Sigmoid colon (tissue), 4 donors: Measurements from ENCODE around the gene GAB4.

Experiments used
- EP300 ChIP-seq, 4 donors: sonication (generic); formaldehyde crosslinking; IDR thresholded peaks; one replicate each; pipeline ENCODE4 v1.6.1; 2017; ENCODE audit warnings: antibody characterized with exemption in 4 of 4
- POLR2A ChIP-seq, 2 donors: fragments of 450-650 bp; IDR thresholded peaks; one replicate each; pipeline ENCODE4 v1.6.1; 2016; ENCODE audit warnings: antibody characterized with exemption in 2 of 2, mild to moderate bottlenecking in 2 of 2, moderate library complexity in 2 of 2
- TF ChIP-seq, protein P1 (sequence below), 4 experiments: fragments of 450-650 bp in 3 of 4; fragments of 200-600 bp in 1 of 4; IDR thresholded peaks; one replicate each; pipeline ENCODE4 v1.5.1; 2016 to 2019; ENCODE audit warnings: antibody characterized with exemption in 4 of 4, mild to moderate bottlenecking in 3 of 4, moderate library complexity in 2 of 4

DNA sequence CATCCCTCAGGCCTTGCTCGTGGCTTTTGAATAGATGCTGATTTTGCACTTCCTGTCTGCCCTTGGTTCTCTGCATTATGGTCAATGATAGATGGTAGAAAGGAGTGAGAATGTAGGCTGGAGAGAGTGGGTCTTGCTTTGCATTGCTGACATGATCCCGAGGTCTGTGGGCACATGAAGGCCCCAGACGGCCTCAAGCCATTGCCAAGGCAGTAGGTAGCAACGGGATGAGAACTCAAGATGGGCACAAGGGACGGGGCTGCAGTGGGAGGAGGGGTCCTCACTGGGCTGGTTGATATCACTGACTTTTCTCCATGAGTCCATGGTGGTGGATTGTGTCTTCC is 54.0 kb downstream of the GAB4 start:
- TF ChIP-seq, protein P1, sequence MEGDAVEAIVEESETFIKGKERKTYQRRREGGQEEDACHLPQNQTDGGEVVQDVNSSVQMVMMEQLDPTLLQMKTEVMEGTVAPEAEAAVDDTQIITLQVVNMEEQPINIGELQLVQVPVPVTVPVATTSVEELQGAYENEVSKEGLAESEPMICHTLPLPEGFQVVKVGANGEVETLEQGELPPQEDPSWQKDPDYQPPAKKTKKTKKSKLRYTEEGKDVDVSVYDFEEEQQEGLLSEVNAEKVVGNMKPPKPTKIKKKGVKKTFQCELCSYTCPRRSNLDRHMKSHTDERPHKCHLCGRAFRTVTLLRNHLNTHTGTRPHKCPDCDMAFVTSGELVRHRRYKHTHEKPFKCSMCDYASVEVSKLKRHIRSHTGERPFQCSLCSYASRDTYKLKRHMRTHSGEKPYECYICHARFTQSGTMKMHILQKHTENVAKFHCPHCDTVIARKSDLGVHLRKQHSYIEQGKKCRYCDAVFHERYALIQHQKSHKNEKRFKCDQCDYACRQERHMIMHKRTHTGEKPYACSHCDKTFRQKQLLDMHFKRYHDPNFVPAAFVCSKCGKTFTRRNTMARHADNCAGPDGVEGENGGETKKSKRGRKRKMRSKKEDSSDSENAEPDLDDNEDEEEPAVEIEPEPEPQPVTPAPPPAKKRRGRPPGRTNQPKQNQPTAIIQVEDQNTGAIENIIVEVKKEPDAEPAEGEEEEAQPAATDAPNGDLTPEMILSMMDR (IDR thresholded peaks at IDR 0.05) = no peak
- TF ChIP-seq POLR2A (IDR thresholded peaks at IDR 0.05) (no peak), EP300 (IDR thresholded peaks at IDR 0.05) (no peak)
